WTC11 (cell line): Measurements from ENCODE around the gene MON2.
"Not testable (repeated sequence)": the region's sequence is repeated elsewhere in the genome, so short reads cannot be mapped to it uniquely, and the experiment has no call there.

Experiments used
- CTCF ChIP-seq: fragments of 200-600 bp; IDR thresholded peaks from 2 replicates; pipeline ENCODE4 v1.8.0; 2022; ENCODE audit warnings: antibody characterized with exemption
- ESRRA ChIP-seq: sonication (generic); formaldehyde crosslinking; IDR thresholded peaks from 2 replicates; pipeline ENCODE4 v1.8.1; 2022; ENCODE audit warnings: mild to moderate bottlenecking, missing genetic modification reagents, borderline replicate concordance
- IRF1 ChIP-seq: sonication (generic); formaldehyde crosslinking; IDR thresholded peaks from 2 replicates; pipeline ENCODE4 v1.8.0; 2023; ENCODE audit warnings: missing genetic modification reagents
- JUN ChIP-seq: sonication (generic); formaldehyde crosslinking; IDR thresholded peaks from 2 replicates; pipeline ENCODE4 v1.8.0; 2023; ENCODE audit warnings: mild to moderate bottlenecking, missing genetic modification reagents
- MAX ChIP-seq: sonication (generic); formaldehyde crosslinking; IDR thresholded peaks from 2 replicates; pipeline ENCODE4 v1.8.0; 2022; ENCODE audit warnings: mild to moderate bottlenecking, missing genetic modification reagents
- PREB ChIP-seq: sonication (generic); formaldehyde crosslinking; IDR thresholded peaks from 2 replicates; pipeline ENCODE4 v1.8.1; 2022; ENCODE audit warnings: mild to moderate bottlenecking, missing genetic modification reagents, moderate library complexity, borderline replicate concordance
- SMAD3 ChIP-seq: sonication (generic); formaldehyde crosslinking; IDR thresholded peaks from 2 replicates; pipeline ENCODE4 v1.8.0; 2022; ENCODE audit warnings: missing genetic modification reagents, mild to moderate bottlenecking, borderline replicate concordance
- TEAD4 ChIP-seq: sonication (generic); formaldehyde crosslinking; IDR thresholded peaks from 2 replicates; pipeline ENCODE4 v1.8.0; 2022; ENCODE audit warnings: mild to moderate bottlenecking, missing genetic modification reagents
- ZNF138 ChIP-seq: sonication (generic); formaldehyde crosslinking; conservative IDR thresholded peaks from 2 replicates; pipeline ENCODE4 v1.8.1; 2022; ENCODE audit warnings: mild to moderate bottlenecking, moderate library complexity, missing genetic modification reagents
- ZNF396 ChIP-seq: fragments of 250-450 bp; sonication (Bioruptor Pico); IDR thresholded peaks from 2 replicates; pipeline ENCODE4 v1.8.0; 2021; ENCODE audit warnings: mild to moderate bottlenecking, moderate library complexity, borderline replicate concordance
- ZNF671 ChIP-seq: fragments of 250-450 bp; sonication (Bioruptor Pico); IDR thresholded peaks from 2 replicates; pipeline ENCODE4 v1.8.0; 2021; ENCODE audit warnings: mild to moderate bottlenecking
- ZSCAN18 ChIP-seq: fragments of 250-450 bp; sonication (Bioruptor Pico); IDR thresholded peaks from 2 replicates; pipeline ENCODE4 v2.1.2; 2022; ENCODE audit warnings: mild to moderate bottlenecking, moderate library complexity

- TF ChIP-seq TEAD4 (CRISPR knock-in tag); CTCF; JUN (CRISPR knock-in tag); ZSCAN18 (CRISPR knock-in tag); ZNF671; MAX; ESRRA; PREB (CRISPR knock-in tag); SMAD3; ZNF138 (CRISPR knock-in tag); IRF1 (CRISPR knock-in tag); ZNF396: not testable (repeated sequence)
Measured at GRCh38 chr12:62514080-62514479, 47.5 kb downstream of the MON2 start.
